Measurements from ENCODE around the gene RND1. TPM values are rescaled to one million over a fixed set of nuclear protein-coding genes. Genes with fewer than 3 reads are reported as not detected.

Gene RND1
- 7.4 and 10.4 TPM in 2 replicates for total RNA-seq (2014; rRNA removed; shearing (Covaris generic))
- polyA plus RNA-seq (2016; fragmentation: Nextera tagmentation; extraction: Ambion mirVana): 7.4 and 9.3 TPM in 2 replicates
- long read RNA-seq, partial matches to known transcripts: 0 of 2 reads
- long read RNA-seq, other reads (novel, unspliced or antisense): 1 of 2 reads

GRCh38 chr12:48865281-48866051 lies at the start of gene RND1:
RND1 (minus strand) TSS chr12:48865870; CDS start chr12:48865767, 103 bp downstream.
- Mint-ChIP-seq H3K9me3 (no peaks in the 10 kb centered on the region), H3K4me3 (peak within 1 kb of the TSS; percentile 97), H3K27me3 (ENCODE audit: insufficient read depth, low read depth, poor library complexity) (peaks cover 23% of the 10 kb centered on the region), H3K27ac (peak within 1 kb of the TSS; percentile 95), H3K4me1 (peaks cover 32% of the 10 kb centered on the region), H3K36me3 (ENCODE audit: low read depth) (peaks cover 28% of the 10 kb centered on the region)
- Histone ChIP-seq H3K4me2 (peak within 1 kb of the TSS; percentile 98), H3K36me3 (ENCODE audit: insufficient read depth) (peaks cover 10% of the 10 kb centered on the region), H3K27me3 (ENCODE audit: insufficient read depth) (no peaks in the 10 kb centered on the region), H4K20me1 (replicated peaks; ENCODE audit: insufficient read depth) (peaks cover 13% of the 10 kb centered on the region; the same call in 1 of the 2 replicates), H2AFZ (peak within 1 kb of the TSS; percentile 85; the same call in 1 of the 2 replicates), H3F3A (replicated peaks; ENCODE audit: low read depth) (0 out of 2 replicates have a peak, but pooled peaks cover 3% of the 10 kb centered on the region), H3K4me1 (ENCODE audit: insufficient read depth) (peaks cover 27% of the 10 kb centered on the region), H3K4me3 (peak within 1 kb of the TSS; percentile 89), H3K27ac (ENCODE audit: low read depth) (peak within 1 kb of the TSS; percentile 20; the same call in 1 of the 2 replicates), H3K79me2 (replicated peaks; ENCODE audit: insufficient read depth) (peaks cover 13% of the 10 kb centered on the region), H3K9me2 (ENCODE audit: insufficient read depth) (no peaks in the 10 kb centered on the region)
- peak; percentile 89 for ATAC-seq
- peak; percentile 99 for DNase-seq (ENCODE audit: low spot score)
- no peak for TF ChIP-seq EZH2phosphoT487 (IDR thresholded peaks at IDR 0.05; ENCODE audit: unreplicated experiment)
- TF ChIP-seq ETS1 (IDR thresholded peaks at IDR 0.05): 0 out of 2 replicates have a peak, but pooled peaks have one; percentile 36
- no peak for TF ChIP-seq REST (IDR thresholded peaks at IDR 0.05; ENCODE audit: unreplicated experiment)
- no peak for TF ChIP-seq ZNF462 (CRISPR knock-in tag; IDR thresholded peaks at IDR 0.05)
- TF ChIP-seq POLR2AphosphoS5 (IDR thresholded peaks at IDR 0.05; ENCODE audit: low read depth): peak; percentile 100
- TF ChIP-seq ZNF331 (CRISPR knock-in tag; IDR thresholded peaks at IDR 0.05; ENCODE audit: low read depth): no peak
- TF ChIP-seq NANOG (IDR thresholded peaks at IDR 0.05; ENCODE audit: borderline replicate concordance): no peak
